T-helper 9 cell (primary cell): ENCODE data around the gene EPB41L1.
A peak's percentile ranks its signal among the peaks of the same experiment; 100 is the strongest.

ENCODE experiments used
- DNase-seq: peaks from one replicate; pipeline ENCODE4 v3.0.0-alpha.2; 2020

The EPB41L1 gene

GRCh38 chr20:36197271-36197670, 42.7 kb downstream of the EPB41L1 start:
- no peak for DNase-seq

GRCh38 chr20:36199345-36200257, 45.1 kb downstream of the EPB41L1 start:
- peak; percentile 63 for DNase-seq

- DNase-seq, result no peak
These were observed 45.9 kb downstream of the EPB41L1 start for GRCh38 chr20:36200451-36200850.

GRCh38 chr20:36201198-36201597, 46.7 kb downstream of the EPB41L1 start:
- DNase-seq, result no peak

GRCh38 chr20:36202891-36203338, 48.4 kb downstream of the EPB41L1 start:
- peak; percentile 76 for DNase-seq

GRCh38 chr20:36203861-36204260, 49.3 kb downstream of the EPB41L1 start:
- DNase-seq, result no peak

GRCh38 chr20:36205026-36205425, 50.5 kb downstream of the EPB41L1 start:
- no peak for DNase-seq

GRCh38 chr20:36206068-36206467, 51.5 kb downstream of the EPB41L1 start:
- no peak for DNase-seq

GRCh38 chr20:36206641-36207040, 52.1 kb downstream of the EPB41L1 start:
- DNase-seq, result no peak

- no peak for DNase-seq
These were observed 53.1 kb downstream of the EPB41L1 start for GRCh38 chr20:36207602-36208001.

GRCh38 chr20:36208257-36208656, 53.7 kb downstream of the EPB41L1 start:
- DNase-seq, result no peak

GRCh38 chr20:36210436-36211021, 56.0 kb downstream of the EPB41L1 start:
- DNase-seq, result no peak

GRCh38 chr20:36213362-36213761, 58.8 kb downstream of the EPB41L1 start:
- no peak for DNase-seq

GRCh38 chr20:36214684-36215256, 60.2 kb downstream of the EPB41L1 start:
- DNase-seq, result no peak

GRCh38 chr20:36215778-36216177, 61.2 kb downstream of the EPB41L1 start:
- no peak for DNase-seq

- DNase-seq, result no peak
These were observed 61.9 kb downstream of the EPB41L1 start for GRCh38 chr20:36216314-36217025.

- DNase-seq, result no peak
These were observed 62.7 kb downstream of the EPB41L1 start for GRCh38 chr20:36217226-36217625.

- no peak for DNase-seq
These were observed 64.0 kb downstream of the EPB41L1 start for GRCh38 chr20:36218380-36219064.

GRCh38 chr20:36219671-36220220, 65.2 kb downstream of the EPB41L1 start:
- no peak for DNase-seq

- DNase-seq, result no peak
These were observed 71.1 kb downstream of the EPB41L1 start for GRCh38 chr20:36225666-36226065.

- DNase-seq, result no peak
These were observed 74.2 kb downstream of the EPB41L1 start for GRCh38 chr20:36228770-36229169.

GRCh38 chr20:36230019-36230418, 75.5 kb downstream of the EPB41L1 start:
- DNase-seq, result no peak
